ENCODE data around the gene KIF6. TPM values are rescaled to one million over a fixed set of nuclear protein-coding genes. Genes with fewer than 3 reads are reported as not detected.

Gene KIF6
- total RNA-seq, 1 donor from 2014 or later = 1.5 TPM

DNA sequence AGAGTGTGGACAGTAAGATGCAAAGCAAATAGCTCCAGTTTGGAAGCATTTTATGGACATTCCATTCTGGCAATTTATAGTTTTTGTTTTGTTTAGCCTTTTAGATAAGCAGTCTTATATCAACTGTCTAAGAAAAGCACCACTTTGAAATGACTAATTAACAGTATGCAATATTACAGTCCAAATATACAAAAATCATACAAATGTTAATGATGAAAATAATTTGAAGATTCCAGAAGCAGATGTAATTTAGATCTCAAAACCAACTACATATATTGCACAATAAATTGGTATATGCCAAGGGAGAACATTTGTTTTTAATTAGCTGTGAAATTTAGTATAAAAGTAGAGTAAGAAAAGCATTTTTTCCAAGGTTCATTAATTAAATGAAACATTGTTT, 158.8 kb downstream of the KIF6 start:
- DNase-seq (ENCODE audit: low read depth, low spot score) = no peak
- peaks cover 2% of the 10 kb centered on the region for H3K9me3 Mint-ChIP-seq
- no peaks in the 10 kb centered on the region for H3K27me3 Mint-ChIP-seq (ENCODE audit: low read depth)
- TF ChIP-seq, protein P1, sequence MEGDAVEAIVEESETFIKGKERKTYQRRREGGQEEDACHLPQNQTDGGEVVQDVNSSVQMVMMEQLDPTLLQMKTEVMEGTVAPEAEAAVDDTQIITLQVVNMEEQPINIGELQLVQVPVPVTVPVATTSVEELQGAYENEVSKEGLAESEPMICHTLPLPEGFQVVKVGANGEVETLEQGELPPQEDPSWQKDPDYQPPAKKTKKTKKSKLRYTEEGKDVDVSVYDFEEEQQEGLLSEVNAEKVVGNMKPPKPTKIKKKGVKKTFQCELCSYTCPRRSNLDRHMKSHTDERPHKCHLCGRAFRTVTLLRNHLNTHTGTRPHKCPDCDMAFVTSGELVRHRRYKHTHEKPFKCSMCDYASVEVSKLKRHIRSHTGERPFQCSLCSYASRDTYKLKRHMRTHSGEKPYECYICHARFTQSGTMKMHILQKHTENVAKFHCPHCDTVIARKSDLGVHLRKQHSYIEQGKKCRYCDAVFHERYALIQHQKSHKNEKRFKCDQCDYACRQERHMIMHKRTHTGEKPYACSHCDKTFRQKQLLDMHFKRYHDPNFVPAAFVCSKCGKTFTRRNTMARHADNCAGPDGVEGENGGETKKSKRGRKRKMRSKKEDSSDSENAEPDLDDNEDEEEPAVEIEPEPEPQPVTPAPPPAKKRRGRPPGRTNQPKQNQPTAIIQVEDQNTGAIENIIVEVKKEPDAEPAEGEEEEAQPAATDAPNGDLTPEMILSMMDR (conservative IDR thresholded peaks at IDR 0.05) = no peak
- peaks cover 10% of the 10 kb centered on the region for H3K4me1 Mint-ChIP-seq
- no peak overlapping the region for H3K4me3 Mint-ChIP-seq
- H3K36me3 Mint-ChIP-seq (ENCODE audit: low read depth) = no peaks in the 10 kb centered on the region
- H3K27ac Mint-ChIP-seq (ENCODE audit: unreplicated experiment) = no peak overlapping the region

DNA sequence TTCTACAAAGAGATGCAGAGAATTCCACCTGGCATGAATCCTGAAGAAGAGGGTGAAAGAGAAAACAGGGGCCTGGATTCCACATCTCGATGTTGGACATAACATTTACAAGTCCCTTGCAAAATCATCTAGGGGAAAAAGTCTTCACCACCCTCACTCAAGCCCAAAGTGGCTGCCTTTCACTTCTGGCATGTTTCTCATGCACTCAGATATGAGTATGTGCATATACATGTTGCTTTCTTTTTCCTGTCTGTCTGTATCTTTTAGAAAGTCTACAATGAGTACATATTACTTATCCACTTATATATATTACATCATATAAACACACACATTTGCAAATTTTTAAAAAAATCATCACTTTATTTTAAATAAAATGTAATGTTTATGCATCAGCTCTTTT, 159.3 kb downstream of the KIF6 start:
- H3K4me1 Mint-ChIP-seq = peaks cover 10% of the 10 kb centered on the region
- DNase-seq (ENCODE audit: low read depth, low spot score) = no peak

DNA sequence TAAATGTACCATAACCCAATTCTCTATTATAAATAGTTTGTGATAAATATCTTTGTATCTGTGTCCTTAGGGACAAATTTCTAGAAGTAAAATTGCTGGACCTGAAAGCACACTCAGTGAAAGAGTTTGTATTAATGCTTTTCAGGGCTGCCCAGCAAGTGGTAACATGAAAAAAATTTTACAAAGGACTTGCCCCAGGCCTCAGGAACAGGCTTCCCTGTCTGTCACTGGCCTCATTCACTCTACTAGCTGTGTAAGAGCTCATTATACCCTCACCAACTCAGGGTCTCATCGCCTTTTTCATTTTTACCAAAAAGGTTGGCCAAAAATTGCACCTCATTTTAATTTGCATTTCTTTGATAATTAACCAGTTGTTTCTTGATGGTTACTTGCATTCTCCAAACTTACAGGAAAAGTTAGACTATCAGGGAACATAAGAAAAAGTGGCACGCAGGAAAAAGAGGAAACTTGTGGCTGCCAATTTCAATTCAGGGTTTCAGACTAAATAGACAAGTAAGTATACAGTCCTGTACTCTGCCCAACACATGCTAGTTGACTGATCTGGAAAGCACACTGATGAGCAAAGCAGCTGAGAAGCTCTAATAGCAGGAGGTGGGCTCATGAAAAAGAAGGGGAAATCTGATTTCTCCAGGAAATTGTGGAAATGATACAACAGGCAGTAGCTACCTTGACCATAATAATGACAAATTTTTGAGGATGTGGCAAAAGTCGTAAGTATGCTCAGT, 161.5 kb downstream of the KIF6 start:
- Mint-ChIP-seq H3K4me1 (peaks cover 10% of the 10 kb centered on the region), H3K4me3 (no peak overlapping the region), H3K27ac (ENCODE audit: unreplicated experiment) (peak overlapping the region; percentile 67), H3K36me3 (ENCODE audit: low read depth) (no peaks in the 10 kb centered on the region), H3K27me3 (ENCODE audit: low read depth) (no peaks in the 10 kb centered on the region), H3K9me3 (no peaks in the 10 kb centered on the region)
- DNase-seq (ENCODE audit: low read depth, low spot score) = no peak
- TF ChIP-seq, protein P1 (conservative IDR thresholded peaks at IDR 0.05) = no peak

More for the DNA sequence above, 159.3 kb downstream of the KIF6 start:
- Mint-ChIP-seq H3K27me3 (ENCODE audit: low read depth) (no peaks in the 10 kb centered on the region), H3K36me3 (ENCODE audit: low read depth) (no peaks in the 10 kb centered on the region), H3K4me3 (no peak overlapping the region), H3K27ac (ENCODE audit: unreplicated experiment) (no peak overlapping the region), H3K9me3 (no peaks in the 10 kb centered on the region)
- TF ChIP-seq, protein P1 (conservative IDR thresholded peaks at IDR 0.05) = no peak

DNA sequence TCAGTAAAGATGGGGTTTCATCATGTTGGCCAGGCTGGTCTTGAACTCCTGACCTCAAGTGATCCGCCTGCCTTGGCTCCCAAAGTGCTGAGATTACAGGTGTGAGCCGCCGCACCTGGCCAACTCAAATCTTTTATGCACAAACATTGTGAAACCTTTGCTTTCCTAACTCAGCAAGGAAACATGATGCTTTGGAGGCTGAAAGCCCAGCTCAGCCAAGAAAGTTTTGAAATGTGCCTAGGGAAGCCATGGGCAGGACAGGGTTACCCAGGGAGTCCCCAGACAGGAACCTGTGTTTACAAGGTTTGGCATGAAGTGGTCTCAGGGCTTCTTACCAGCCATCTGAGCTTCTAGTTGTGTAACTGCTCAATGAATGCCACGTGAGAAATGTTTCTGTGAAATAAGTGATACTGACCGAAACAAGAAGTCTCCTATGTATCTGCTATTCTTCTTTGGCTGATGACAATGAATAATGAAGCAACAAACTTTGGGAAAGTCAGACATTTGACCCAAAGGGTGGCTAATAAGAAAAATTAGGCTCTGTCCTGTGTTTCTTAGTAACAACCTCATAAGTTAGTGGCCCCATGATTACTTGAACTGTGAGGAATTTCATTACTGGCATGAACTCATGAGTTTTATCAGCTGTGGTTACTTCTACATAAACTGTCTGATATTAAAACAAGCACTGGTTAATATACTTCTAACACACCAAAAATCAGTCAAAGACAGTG, 163.5 kb downstream of the KIF6 start:
- H3K9me3 Mint-ChIP-seq = no peaks in the 10 kb centered on the region
- TF ChIP-seq, protein P1 (conservative IDR thresholded peaks at IDR 0.05) = no peak
- no peak overlapping the region for H3K4me3 Mint-ChIP-seq
- no peak for DNase-seq (ENCODE audit: low read depth, low spot score)
- peaks cover 10% of the 10 kb centered on the region for H3K4me1 Mint-ChIP-seq
- H3K27me3 Mint-ChIP-seq (ENCODE audit: low read depth) = no peaks in the 10 kb centered on the region
- H3K36me3 Mint-ChIP-seq (ENCODE audit: low read depth) = no peaks in the 10 kb centered on the region
- H3K27ac Mint-ChIP-seq (ENCODE audit: unreplicated experiment) = no peak overlapping the region

DNA sequence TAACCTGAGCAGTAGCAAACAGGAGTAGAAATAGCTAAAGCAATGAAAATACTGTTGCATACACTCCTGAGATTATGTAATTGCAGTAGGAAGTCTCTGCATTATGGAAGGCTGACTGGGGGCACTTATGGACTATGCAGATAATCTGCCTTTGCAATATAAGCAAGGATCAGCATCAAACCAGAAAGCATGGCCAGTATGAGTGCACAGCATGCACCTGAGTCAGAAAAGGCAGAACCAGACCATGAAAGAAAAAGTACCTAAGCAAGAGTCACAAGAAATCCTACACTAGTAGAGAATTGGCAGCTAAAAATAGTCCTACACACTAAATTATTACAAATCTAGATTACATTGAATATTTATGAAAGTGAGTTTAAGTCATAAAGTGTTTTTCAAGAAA, 164.3 kb downstream of the KIF6 start:
- Mint-ChIP-seq H3K4me1 (peaks cover 10% of the 10 kb centered on the region), H3K4me3 (no peak overlapping the region), H3K27ac (ENCODE audit: unreplicated experiment) (no peak overlapping the region), H3K36me3 (ENCODE audit: low read depth) (no peaks in the 10 kb centered on the region), H3K27me3 (ENCODE audit: low read depth) (no peaks in the 10 kb centered on the region), H3K9me3 (no peaks in the 10 kb centered on the region)
- TF ChIP-seq, protein P1 (conservative IDR thresholded peaks at IDR 0.05) = no peak
- no peak for DNase-seq (ENCODE audit: low read depth, low spot score)
